Activated T-cell treated with anti-CD3 and anti-CD28 coated beads, Interleukin-2, amount 50 U/mL, for 72 hours (primary cell): ENCODE data around the gene TSHZ1. TPM values are rescaled to one million over a fixed set of nuclear protein-coding genes. Genes with fewer than 3 reads are reported as not detected.
A peak's percentile ranks its signal among the peaks of the same experiment; 100 is the strongest.

Source experiments
- ATAC-seq, 2 donors: fragments of 150-1000 bp; cut with Tn5 transposase; replicated peaks in 1 of 2; 2 replicates each; pipeline ENCODE4 v1.10.0; 2021; ENCODE audit warnings: moderate library complexity in 2 of 2, mild to moderate bottlenecking in 1 of 2
- DNase-seq, 2 donors: peaks; one replicate each; pipeline ENCODE4 v3.0.0; 2021 to 2022; ENCODE audit warnings: mixed read lengths in 1 of 2
- H3K27ac Mint-ChIP-seq: one replicate; pipeline ENCODE4 v1.8.0; 2022; ENCODE audit warnings: mild to moderate bottlenecking, moderate library complexity, mixed read lengths
- H3K27me3 Mint-ChIP-seq: one replicate; pipeline ENCODE4 v1.8.0; 2022; ENCODE audit warnings: low read depth, mixed read lengths
- H3K36me3 Mint-ChIP-seq, 2 donors: one replicate each; pipeline ENCODE4 v1.8.0; 2022; ENCODE audit warnings: mixed read lengths in 2 of 2, mild to moderate bottlenecking in 1 of 2; ENCODE audit not compliant: insufficient read depth in 2 of 2
- H3K4me1 Mint-ChIP-seq: one replicate; pipeline ENCODE4 v1.8.0; 2022; ENCODE audit warnings: low read depth, mixed read lengths
- H3K4me3 Mint-ChIP-seq, 2 donors: one replicate each; pipeline ENCODE4 v1.8.0; 2022; ENCODE audit warnings: mild to moderate bottlenecking in 2 of 2, mixed read lengths in 2 of 2, moderate library complexity in 2 of 2
- H3K9me3 Mint-ChIP-seq, 2 donors: one replicate each; pipeline ENCODE4 v1.8.0; 2022; ENCODE audit warnings: mixed read lengths in 2 of 2
- total RNA-seq, 2 donors: library from RNA; stranded (reverse); gene quantifications; one replicate each; pipeline ENCODE4 v1.2.3, GENCODE V29; 2022

The TSHZ1 gene
- total RNA-seq, 2 donors from 2014 or later, result 18.1 to 19.2 TPM

- H3K27ac Mint-ChIP-seq, result peak overlapping the region; percentile 87
- ATAC-seq (no peak), DNase-seq (no peak)
- no peaks in the 10 kb centered on the region for H3K9me3 Mint-ChIP-seq
- H3K4me1 Mint-ChIP-seq, result peaks cover 65% of the 10 kb centered on the region
- peak overlapping the region in 1 of 2 donors; percentile 50 for H3K4me3 Mint-ChIP-seq
- peaks cover 3 to 9% of the 10 kb centered on the region in 2 donors for H3K36me3 Mint-ChIP-seq
- H3K27me3 Mint-ChIP-seq, result no peaks in the 10 kb centered on the region
These were observed 3.7 kb downstream of the TSHZ1 start for GRCh38 chr18:75214332-75214690.

DNA sequence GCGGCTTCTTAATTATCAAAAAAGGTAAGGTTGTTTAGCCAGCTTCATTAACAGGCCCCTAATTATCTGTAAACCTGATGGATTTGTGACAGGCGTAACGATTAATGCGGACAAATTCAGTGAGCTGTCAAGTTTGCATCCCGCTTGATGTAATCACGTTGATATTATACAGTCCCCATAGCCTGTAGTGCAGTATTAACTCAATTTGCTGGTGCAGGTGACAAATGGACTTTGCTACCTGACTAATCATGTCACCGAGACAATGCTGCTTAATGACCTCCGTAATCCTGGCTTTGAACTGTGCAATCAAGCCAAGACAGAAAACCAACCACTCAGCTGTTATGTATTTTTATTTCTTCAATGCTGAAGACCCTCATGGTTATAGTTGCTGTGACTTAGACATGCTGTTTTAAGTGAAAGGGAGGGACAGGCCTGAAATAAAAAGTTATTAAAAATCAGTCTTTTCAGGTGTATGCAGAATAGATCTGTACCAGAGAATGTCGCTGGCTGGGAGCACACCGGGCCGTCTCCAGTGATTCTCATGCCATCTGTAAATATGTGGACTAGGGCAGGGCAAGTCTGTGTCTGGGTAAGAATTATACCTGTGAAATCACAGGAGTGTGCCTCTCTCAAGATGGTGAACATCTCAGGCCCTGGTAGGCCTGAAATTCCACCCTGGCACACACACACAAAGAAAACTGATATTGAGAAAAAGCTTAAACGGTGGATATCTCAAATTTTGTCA is 4.3 kb downstream of the TSHZ1 start:
- peaks cover 71% of the 10 kb centered on the region for H3K4me1 Mint-ChIP-seq
- no peaks in the 10 kb centered on the region for H3K9me3 Mint-ChIP-seq
- no peak overlapping the region for H3K27ac Mint-ChIP-seq
- H3K4me3 Mint-ChIP-seq, result peak overlapping the region; percentile 54 to 74
- no peak for DNase-seq
- peaks cover 3 to 9% of the 10 kb centered on the region in 2 donors for H3K36me3 Mint-ChIP-seq
- no peaks in the 10 kb centered on the region for H3K27me3 Mint-ChIP-seq
- no peak for ATAC-seq

- H3K4me1 Mint-ChIP-seq, result peaks cover 77% of the 10 kb centered on the region
- peak overlapping the region; percentile 77 for H3K27ac Mint-ChIP-seq
These were observed 5.1 kb downstream of the TSHZ1 start for GRCh38 chr18:75215663-75216062.

GRCh38 chr18:75216212-75216910 is 5.8 kb downstream of the TSHZ1 start:
- ATAC-seq, result peak; percentile 15 to 28
- H3K4me1 Mint-ChIP-seq, result peaks cover 82% of the 10 kb centered on the region
- H3K9me3 Mint-ChIP-seq, result no peaks in the 10 kb centered on the region

More at GRCh38 chr18:75215663-75216062, 5.1 kb downstream of the TSHZ1 start:
- no peaks in the 10 kb centered on the region for H3K9me3 Mint-ChIP-seq
- DNase-seq, result no peak
- peak overlapping the region; percentile 54 to 74 for H3K4me3 Mint-ChIP-seq
- H3K36me3 Mint-ChIP-seq, result peaks cover 3 to 6% of the 10 kb centered on the region in 2 donors
- no peak for ATAC-seq
- no peaks in the 10 kb centered on the region for H3K27me3 Mint-ChIP-seq

GRCh38 chr18:75216911-75217689 is 6.5 kb downstream of the TSHZ1 start:
- H3K36me3 Mint-ChIP-seq, result peaks cover 3% of the 10 kb centered on the region in 2 donors

More at GRCh38 chr18:75216212-75216910, 5.8 kb downstream of the TSHZ1 start:
- DNase-seq, result no peak
- no peaks in the 10 kb centered on the region for H3K27me3 Mint-ChIP-seq
- H3K4me3 Mint-ChIP-seq, result peak overlapping the region; percentile 42 to 80
- peaks cover 3% of the 10 kb centered on the region in 2 donors for H3K36me3 Mint-ChIP-seq
- peak overlapping the region; percentile 70 for H3K27ac Mint-ChIP-seq

DNA sequence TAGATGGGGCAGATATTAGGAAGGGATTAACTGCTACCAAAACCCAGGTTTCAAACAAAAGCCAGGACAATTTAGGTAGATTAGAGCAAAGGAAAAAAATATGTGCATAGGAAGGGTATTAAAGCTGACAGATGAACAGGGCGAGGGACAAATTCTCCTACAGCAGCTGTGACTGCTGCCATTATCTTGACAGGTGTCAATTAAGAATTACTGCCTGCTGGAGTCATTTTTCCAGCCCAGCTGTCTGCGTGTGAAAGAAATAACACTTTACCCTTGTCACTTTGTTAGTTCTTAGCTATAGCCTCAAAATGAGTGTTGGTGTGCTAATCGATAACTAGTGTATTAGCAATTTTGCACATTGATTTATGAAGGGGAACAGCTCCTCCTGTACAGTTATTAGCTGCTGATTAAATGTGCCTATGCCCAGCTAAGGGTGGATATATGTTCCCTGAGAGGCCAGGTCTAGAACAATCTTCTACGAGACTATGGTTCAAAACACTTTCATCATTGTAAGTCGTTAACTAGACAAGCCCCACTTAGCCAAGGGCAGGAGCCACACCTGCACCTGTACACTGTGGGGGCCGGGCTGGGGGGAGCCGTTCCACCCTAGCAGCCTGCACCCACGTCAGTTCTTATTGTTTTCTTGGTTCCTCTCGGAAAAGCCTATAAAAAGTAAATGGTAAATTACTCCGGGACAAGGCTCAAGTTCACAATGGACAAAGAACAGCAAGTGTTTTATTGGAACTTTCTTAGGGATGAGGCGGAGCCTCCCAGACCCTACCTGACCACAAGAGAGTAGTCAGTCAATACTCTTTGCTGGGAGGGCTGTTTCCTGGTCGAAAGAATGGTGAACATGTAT is 7.7 kb downstream of the TSHZ1 start:
- no peak overlapping the region for H3K4me3 Mint-ChIP-seq

More at GRCh38 chr18:75216911-75217689, 6.5 kb downstream of the TSHZ1 start:
- Mint-ChIP-seq H3K27me3 (no peaks in the 10 kb centered on the region), H3K27ac (peak overlapping the region; percentile 70), H3K4me3 (peak overlapping the region; percentile 42 to 80), H3K9me3 (no peaks in the 10 kb centered on the region), H3K4me1 (peaks cover 87% of the 10 kb centered on the region)
- no peak for ATAC-seq
- no peak for DNase-seq

GRCh38 chr18:75219745-75220375 is 9.3 kb downstream of the TSHZ1 start:
- Mint-ChIP-seq H3K4me3 (no peak overlapping the region), H3K36me3 (no peaks in the 10 kb centered on the region), H3K27me3 (no peaks in the 10 kb centered on the region), H3K9me3 (no peaks in the 10 kb centered on the region), H3K27ac (peak overlapping the region; percentile 35), H3K4me1 (peaks cover 63% of the 10 kb centered on the region)
- ATAC-seq, result peak; percentile 49 to 53
- DNase-seq, result no peak

More for the DNA sequence above, 7.7 kb downstream of the TSHZ1 start:
- Mint-ChIP-seq H3K4me1 (peaks cover 78% of the 10 kb centered on the region), H3K27me3 (no peaks in the 10 kb centered on the region), H3K36me3 (no peaks in the 10 kb centered on the region), H3K9me3 (no peaks in the 10 kb centered on the region), H3K27ac (no peak overlapping the region)
- ATAC-seq (no peak), DNase-seq (no peak)

DNA sequence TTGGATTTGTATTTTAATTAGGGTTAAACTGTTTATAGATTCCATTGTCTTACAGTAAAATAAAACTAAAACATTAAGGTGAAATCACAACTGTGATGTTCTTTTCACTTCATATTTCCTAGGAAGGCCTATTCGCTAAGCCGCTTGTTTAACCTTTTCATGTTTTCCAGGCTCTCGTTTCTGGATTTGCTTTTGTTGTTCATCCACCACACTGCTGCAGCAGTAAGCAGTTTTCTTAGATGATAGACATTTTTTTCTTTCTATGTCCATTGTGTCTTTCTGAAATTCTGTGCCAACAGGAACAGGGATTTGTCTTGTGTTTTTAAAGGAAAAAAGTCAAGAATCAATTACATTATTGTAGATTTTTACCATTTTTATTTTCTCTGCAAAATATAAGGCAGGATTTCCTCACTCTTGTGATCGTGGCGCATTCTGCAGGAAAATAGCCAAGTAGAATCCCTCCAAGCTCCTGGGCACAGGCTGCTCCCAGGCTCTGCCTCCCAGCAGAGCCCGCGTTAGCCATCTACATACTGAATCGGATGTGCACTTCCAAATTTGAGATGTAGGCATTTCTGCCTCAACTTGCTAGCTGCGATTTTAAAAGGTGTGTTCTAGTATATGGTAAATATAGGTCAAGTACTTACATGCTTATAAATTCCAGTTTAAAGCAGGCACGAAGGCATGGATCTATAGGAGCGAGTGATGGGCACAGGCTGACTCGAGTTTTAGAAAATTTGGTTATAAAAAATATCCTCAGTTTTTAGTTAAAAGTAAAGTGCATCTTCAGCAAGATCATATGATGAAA is 10.2 kb downstream of the TSHZ1 start:
- Mint-ChIP-seq H3K4me1 (peaks cover 54% of the 10 kb centered on the region), H3K9me3 (no peaks in the 10 kb centered on the region), H3K27ac (peak overlapping the region; percentile 42), H3K4me3 (no peak overlapping the region), H3K36me3 (no peaks in the 10 kb centered on the region), H3K27me3 (no peaks in the 10 kb centered on the region)
- ATAC-seq (no peak), DNase-seq (no peak)

- ATAC-seq, result no peak
- no peak overlapping the region for H3K27ac Mint-ChIP-seq
These were observed 10.8 kb downstream of the TSHZ1 start for GRCh38 chr18:75221397-75221796.

GRCh38 chr18:75221897-75222296 is 11.3 kb downstream of the TSHZ1 start:
- H3K9me3 Mint-ChIP-seq, result no peaks in the 10 kb centered on the region
- no peak overlapping the region for H3K27ac Mint-ChIP-seq
- H3K27me3 Mint-ChIP-seq, result no peaks in the 10 kb centered on the region
- H3K4me3 Mint-ChIP-seq, result peak overlapping the region; percentile 43 to 61
- no peak for DNase-seq
- no peak for ATAC-seq
- peaks cover 0 to 1% of the 10 kb centered on the region in 2 donors for H3K36me3 Mint-ChIP-seq
- peaks cover 52% of the 10 kb centered on the region for H3K4me1 Mint-ChIP-seq

More at GRCh38 chr18:75221397-75221796, 10.8 kb downstream of the TSHZ1 start:
- H3K4me3 Mint-ChIP-seq, result no peak overlapping the region
- peaks cover 52% of the 10 kb centered on the region for H3K4me1 Mint-ChIP-seq
- DNase-seq, result no peak
- H3K27me3 Mint-ChIP-seq, result no peaks in the 10 kb centered on the region
- no peaks in the 10 kb centered on the region for H3K9me3 Mint-ChIP-seq
- H3K36me3 Mint-ChIP-seq, result peaks cover 0 to 1% of the 10 kb centered on the region in 2 donors

- DNase-seq (no peak), ATAC-seq (no peak)
- H3K36me3 Mint-ChIP-seq, result peaks cover 0 to 1% of the 10 kb centered on the region in 2 donors
- no peaks in the 10 kb centered on the region for H3K9me3 Mint-ChIP-seq
- H3K4me3 Mint-ChIP-seq, result peak overlapping the region in 1 of 2 donors; percentile 43
- H3K27me3 Mint-ChIP-seq, result no peaks in the 10 kb centered on the region
- H3K4me1 Mint-ChIP-seq, result peaks cover 52% of the 10 kb centered on the region
- H3K27ac Mint-ChIP-seq, result no peak overlapping the region
These were observed 11.8 kb downstream of the TSHZ1 start for GRCh38 chr18:75222407-75222806.
